GM15510 (cell line): Measurements from ENCODE around the gene CCDC187.

Source experiments
- POLR2A ChIP-seq: IDR thresholded peaks from 3 replicates; pipeline ENCODE4 v1.6.1; 2011; ENCODE audit warnings: borderline replicate concordance; ENCODE audit not compliant: insufficient read length; ENCODE audit errors: extremely low read depth

The CCDC187 gene

GRCh38 chr9:136332482-136332983, 28.6 kb upstream of the CCDC187 start:
- TF ChIP-seq POLR2A = no peak

GRCh38 chr9:136331556-136332481, 27.9 kb upstream of the CCDC187 start:
- TF ChIP-seq POLR2A = no peak

GRCh38 chr9:136331030-136331429, 27.1 kb upstream of the CCDC187 start:
- TF ChIP-seq POLR2A = no peak

GRCh38 chr9:136330406-136330990, 26.6 kb upstream of the CCDC187 start:
- TF ChIP-seq POLR2A = no peak

- TF ChIP-seq POLR2A = no peak
Measured at GRCh38 chr9:136329636-136330405, 25.9 kb upstream of the CCDC187 start.

GRCh38 chr9:136329211-136329627, 25.3 kb upstream of the CCDC187 start:
- TF ChIP-seq POLR2A = no peak

GRCh38 chr9:136328622-136329041, 24.7 kb upstream of the CCDC187 start:
- no peak for TF ChIP-seq POLR2A

- TF ChIP-seq POLR2A = no peak
Measured at GRCh38 chr9:136328011-136328621, 24.2 kb upstream of the CCDC187 start.

- TF ChIP-seq POLR2A = no peak
Measured at GRCh38 chr9:136327304-136327974, 23.5 kb upstream of the CCDC187 start, which contains the start of gene GPSM1. Gene GPSM1 (plus strand): TSS chr9:136327539. CDS start chr9:136327696, 157 bp downstream.

GRCh38 chr9:136326761-136327303, 22.9 kb upstream of the CCDC187 start:
- TF ChIP-seq POLR2A = no peak

GRCh38 chr9:136326061-136326760, 22.3 kb upstream of the CCDC187 start:
- no peak for TF ChIP-seq POLR2A

- no peak for TF ChIP-seq POLR2A
Measured at GRCh38 chr9:136325358-136325757, 21.5 kb upstream of the CCDC187 start.
